Liver (tissue), 9 donors: Measurements from ENCODE around the gene DFFB. TPM values are rescaled to one million over a fixed set of nuclear protein-coding genes. Genes with fewer than 3 reads are reported as not detected.
"Not testable (repeated sequence)": the region's sequence is repeated elsewhere in the genome, so short reads cannot be mapped to it uniquely, and the experiment has no call there.

Experiments used
- DNase-seq: peaks from one replicate; pipeline ENCODE4 v3.0.0-alpha.2; 2017; ENCODE audit warnings: low spot score
- H3K27ac ChIP-seq, 2 donors: one replicate each; pipeline ENCODE4 v1.7.0; 2013; ENCODE audit warnings: inconsistent platforms in 2 of 2, low read length in 2 of 2, control low read depth in 1 of 2, low read depth in 1 of 2, mild to moderate bottlenecking in 1 of 2
- H3K27me3 ChIP-seq, 4 donors: one replicate each; pipeline versions ENCODE4 v1.6.1 to v1.7.0; 2013; ENCODE audit warnings: low read length in 3 of 4, inconsistent platforms in 1 of 4, mild to moderate bottlenecking in 1 of 4, moderate library complexity in 1 of 4; ENCODE audit not compliant: control insufficient read depth in 4 of 4, insufficient read depth in 4 of 4
- H3K36me3 ChIP-seq, 4 donors: one replicate each; pipeline versions ENCODE4 v1.6.1 to v1.7.0; 2013; ENCODE audit warnings: low read length in 3 of 4, mild to moderate bottlenecking in 3 of 4, low read depth in 1 of 4, moderate library complexity in 1 of 4; ENCODE audit not compliant: control insufficient read depth in 4 of 4, insufficient read depth in 3 of 4
- H3K4me1 ChIP-seq, 4 donors: one replicate each; pipeline versions ENCODE4 v1.6.1 to v1.7.0; 2013; ENCODE audit warnings: low read length in 3 of 4, mild to moderate bottlenecking in 3 of 4, moderate library complexity in 1 of 4; ENCODE audit not compliant: control insufficient read depth in 4 of 4, insufficient read depth in 4 of 4
- H3K4me3 ChIP-seq, 3 donors: one replicate each; pipeline versions ENCODE4 v1.6.1 to v1.7.0; 2013; ENCODE audit warnings: low read length in 3 of 3, control low read depth in 1 of 3, low read depth in 1 of 3, mild to moderate bottlenecking in 1 of 3
- H3K9ac ChIP-seq, 2 donors: one replicate each; pipeline ENCODE4 v1.7.0; 2013; ENCODE audit warnings: low read length in 2 of 2, mild to moderate bottlenecking in 2 of 2, moderate library complexity in 2 of 2, control low read depth in 1 of 2, low read depth in 1 of 2
- H3K9me3 ChIP-seq, 4 donors: one replicate each; pipeline versions ENCODE4 v1.6.1 to v1.7.0; 2013; ENCODE audit warnings: low read length in 3 of 4; ENCODE audit not compliant: control insufficient read depth in 4 of 4
- ATF3 ChIP-seq: IDR thresholded peaks from 2 replicates; pipeline ENCODE4 v1.6.1; 2016; ENCODE audit warnings: antibody characterized with exemption
- EGR1 ChIP-seq, 2 donors: IDR thresholded peaks; 2 replicates each; pipeline ENCODE4 v1.6.1; 2016 to 2018; ENCODE audit warnings: antibody characterized with exemption in 2 of 2, low read depth in 2 of 2
- FOXA1 ChIP-seq: IDR thresholded peaks from 2 replicates; pipeline ENCODE4 v1.6.1; 2016; ENCODE audit warnings: antibody characterized with exemption
- FOXA2 ChIP-seq: IDR thresholded peaks from 2 replicates; pipeline ENCODE4 v1.6.1; 2016; ENCODE audit warnings: antibody characterized with exemption
- GABPA ChIP-seq, 2 donors: IDR thresholded peaks in 1 of 2; conservative IDR thresholded peaks in 1 of 2; 2 replicates each; pipeline ENCODE4 v1.6.1; 2016; ENCODE audit warnings: antibody characterized with exemption in 2 of 2, mild to moderate bottlenecking in 1 of 2, moderate library complexity in 1 of 2
- HNF4A ChIP-seq, 2 donors: conservative IDR thresholded peaks; 2 replicates each; pipeline ENCODE4 v1.6.1; 2016; ENCODE audit warnings: antibody characterized with exemption in 2 of 2, mild to moderate bottlenecking in 2 of 2
- HNF4G ChIP-seq: IDR thresholded peaks from 2 replicates; pipeline ENCODE4 v1.6.1; 2016; ENCODE audit warnings: antibody characterized with exemption
- JUND ChIP-seq, 2 donors: IDR thresholded peaks; 2 replicates each; pipeline ENCODE4 v1.6.1; 2016; ENCODE audit warnings: antibody characterized with exemption in 2 of 2
- MAX ChIP-seq: IDR thresholded peaks from 2 replicates; pipeline ENCODE4 v1.6.1; 2016; ENCODE audit warnings: antibody characterized with exemption
- NR2F2 ChIP-seq: IDR thresholded peaks from 2 replicates; pipeline ENCODE4 v1.6.1; 2016; ENCODE audit warnings: antibody characterized with exemption
- RAD21 ChIP-seq, 2 donors: IDR thresholded peaks; 2 replicates each; pipeline ENCODE4 v1.6.1; 2016; ENCODE audit warnings: antibody characterized with exemption in 2 of 2, mild to moderate bottlenecking in 2 of 2
- RXRA ChIP-seq, 2 donors: IDR thresholded peaks; 2 replicates each; pipeline ENCODE4 v1.6.1; 2017 to 2018; ENCODE audit warnings: antibody characterized with exemption in 2 of 2, mild to moderate bottlenecking in 1 of 2
- SP1 ChIP-seq: IDR thresholded peaks from 2 replicates; pipeline ENCODE4 v1.6.1; 2018; ENCODE audit warnings: antibody characterized with exemption, mild to moderate bottlenecking
- TAF1 ChIP-seq: conservative IDR thresholded peaks from 2 replicates; pipeline ENCODE4 v1.6.1; 2016; ENCODE audit warnings: antibody characterized with exemption, mild to moderate bottlenecking
- YY1 ChIP-seq: IDR thresholded peaks from 2 replicates; pipeline ENCODE4 v1.6.1; 2016; ENCODE audit warnings: antibody characterized with exemption, mild to moderate bottlenecking
- WGBS: extraction: QIAGEN DNeasy Blood & Tissue Kit; methylation state at CpG from one replicate; pipeline ENCODE4 v1.1.7; 2013; 5-methylcytosine and 5-hydroxymethylcytosine counted together
- polyA plus RNA-seq, 2 donors: library from polyadenylated mRNA; stranded (reverse) in 1 of 2; unstranded in 1 of 2; fragments of 200-250 nt in 1 of 2; fragments of >200 nt in 1 of 2; fragmentation: Nextera tagmentation in 1 of 2; extraction: Ambion mirVana in 1 of 2; gene quantifications; one replicate each; pipeline versions ENCODE4 v1.2.1 to v1.2.3, GENCODE V29; 2013 to 2015
- total RNA-seq, 2 donors: library from RNA; depleted of rRNA; stranded (reverse); fragments of >200 nt; gene quantifications; one replicate each; pipeline ENCODE4 v1.2.3, GENCODE V29; 2014
- TF ChIP-seq, protein P1 (sequence below): IDR thresholded peaks from 2 replicates; pipeline ENCODE4 v1.6.1; 2016; ENCODE audit warnings: antibody characterized with exemption, mild to moderate bottlenecking
- TF ChIP-seq, protein P2 (sequence below): IDR thresholded peaks from 2 replicates; pipeline ENCODE4 v1.6.1; 2016; ENCODE audit warnings: antibody characterized with exemption
- TF ChIP-seq, protein P3 (sequence below): fragments of 150-350 bp; IDR thresholded peaks from 2 replicates; pipeline ENCODE4 v1.5.1; 2017; ENCODE audit warnings: improper control_type of control experiment, low read depth, low read length; ENCODE audit not compliant: missing input control
- donor health status: healthy.
- donor health status: healthy.
- donor health status: healthy.
- donor health status: healthy.
- donor health status: healthy.

The DFFB gene
- total and polyA plus RNA-seq, 4 donors, result 0.92 to 6.1 (median 2.9) TPM

DNA sequence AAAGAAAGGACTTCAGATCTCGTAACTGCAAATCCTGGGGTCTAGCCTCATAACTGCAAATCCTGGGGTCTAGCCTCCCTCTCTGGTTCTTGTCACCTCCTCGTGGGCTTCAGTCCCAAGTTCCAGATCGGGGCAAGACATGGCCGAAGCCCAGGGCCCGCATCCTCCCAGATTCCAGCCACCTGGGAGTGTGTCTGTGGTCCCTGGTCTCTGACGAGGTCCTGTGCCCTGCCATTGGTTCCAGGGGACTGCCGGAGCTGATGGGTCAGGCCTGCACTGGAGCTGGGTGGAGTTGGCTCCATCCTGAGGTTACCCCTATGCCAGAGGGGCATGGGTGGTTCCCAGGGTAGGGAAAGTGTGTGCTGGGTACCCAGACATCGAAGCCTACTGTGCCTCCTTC lies 60.5 kb downstream of the DFFB start (continued):
- TF ChIP-seq, protein P1, sequence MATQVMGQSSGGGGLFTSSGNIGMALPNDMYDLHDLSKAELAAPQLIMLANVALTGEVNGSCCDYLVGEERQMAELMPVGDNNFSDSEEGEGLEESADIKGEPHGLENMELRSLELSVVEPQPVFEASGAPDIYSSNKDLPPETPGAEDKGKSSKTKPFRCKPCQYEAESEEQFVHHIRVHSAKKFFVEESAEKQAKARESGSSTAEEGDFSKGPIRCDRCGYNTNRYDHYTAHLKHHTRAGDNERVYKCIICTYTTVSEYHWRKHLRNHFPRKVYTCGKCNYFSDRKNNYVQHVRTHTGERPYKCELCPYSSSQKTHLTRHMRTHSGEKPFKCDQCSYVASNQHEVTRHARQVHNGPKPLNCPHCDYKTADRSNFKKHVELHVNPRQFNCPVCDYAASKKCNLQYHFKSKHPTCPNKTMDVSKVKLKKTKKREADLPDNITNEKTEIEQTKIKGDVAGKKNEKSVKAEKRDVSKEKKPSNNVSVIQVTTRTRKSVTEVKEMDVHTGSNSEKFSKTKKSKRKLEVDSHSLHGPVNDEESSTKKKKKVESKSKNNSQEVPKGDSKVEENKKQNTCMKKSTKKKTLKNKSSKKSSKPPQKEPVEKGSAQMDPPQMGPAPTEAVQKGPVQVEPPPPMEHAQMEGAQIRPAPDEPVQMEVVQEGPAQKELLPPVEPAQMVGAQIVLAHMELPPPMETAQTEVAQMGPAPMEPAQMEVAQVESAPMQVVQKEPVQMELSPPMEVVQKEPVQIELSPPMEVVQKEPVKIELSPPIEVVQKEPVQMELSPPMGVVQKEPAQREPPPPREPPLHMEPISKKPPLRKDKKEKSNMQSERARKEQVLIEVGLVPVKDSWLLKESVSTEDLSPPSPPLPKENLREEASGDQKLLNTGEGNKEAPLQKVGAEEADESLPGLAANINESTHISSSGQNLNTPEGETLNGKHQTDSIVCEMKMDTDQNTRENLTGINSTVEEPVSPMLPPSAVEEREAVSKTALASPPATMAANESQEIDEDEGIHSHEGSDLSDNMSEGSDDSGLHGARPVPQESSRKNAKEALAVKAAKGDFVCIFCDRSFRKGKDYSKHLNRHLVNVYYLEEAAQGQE, result no peak
- no peak for TF ChIP-seq RXRA (IDR thresholded peaks at IDR 0.05)
- no peak for TF ChIP-seq FOXA1
- TF ChIP-seq JUND (IDR thresholded peaks at IDR 0.05), result no peak
- TF ChIP-seq ATF3, result no peak
- TF ChIP-seq EGR1 (IDR thresholded peaks at IDR 0.05; ENCODE audit: low read depth in 2 of 2), result no peak
- TF ChIP-seq FOXA2, result no peak
- no peak for TF ChIP-seq GABPA (IDR thresholded peaks at IDR 0.05 in 1 of 2, conservative IDR thresholded peaks at IDR 0.05 in 1 of 2)
- TF ChIP-seq SP1, result no peak
- no peak for TF ChIP-seq TAF1
- no peak for TF ChIP-seq NR2F2
- TF ChIP-seq HNF4G, result no peak
- no peak for TF ChIP-seq YY1

GRCh38 chr1:3918359-3918758 lies 61.1 kb downstream of the DFFB start:
- H3K4me1 ChIP-seq, H3K27ac ChIP-seq, H3K27me3 ChIP-seq, H3K4me3 ChIP-seq, DNase-seq, H3K9me3 ChIP-seq, H3K36me3 ChIP-seq, H3K9ac ChIP-seq: not testable (repeated sequence)
- WGBS, result 79% methylated on average over 6 of the region's 6 CpGs

- WGBS, result 80% methylated on average over 15 of the region's 15 CpGs
- Histone ChIP-seq H3K9ac (no peak overlapping the region), H3K4me1 (no peaks in the 10 kb centered on the region), H3K36me3 (no peaks in the 10 kb centered on the region), H3K27me3 (peaks cover 0 to 2% (median 0%) of the 10 kb centered on the region in 4 donors), H3K27ac (no peak overlapping the region), H3K4me3 (no peak overlapping the region), H3K9me3 (no peaks in the 10 kb centered on the region)
- no peak for TF ChIP-seq NR2F2
- TF ChIP-seq GABPA (IDR thresholded peaks at IDR 0.05 in 1 of 2, conservative IDR thresholded peaks at IDR 0.05 in 1 of 2), result no peak
- TF ChIP-seq, protein P1, result no peak
- TF ChIP-seq TAF1, result no peak
- TF ChIP-seq, protein P2, sequence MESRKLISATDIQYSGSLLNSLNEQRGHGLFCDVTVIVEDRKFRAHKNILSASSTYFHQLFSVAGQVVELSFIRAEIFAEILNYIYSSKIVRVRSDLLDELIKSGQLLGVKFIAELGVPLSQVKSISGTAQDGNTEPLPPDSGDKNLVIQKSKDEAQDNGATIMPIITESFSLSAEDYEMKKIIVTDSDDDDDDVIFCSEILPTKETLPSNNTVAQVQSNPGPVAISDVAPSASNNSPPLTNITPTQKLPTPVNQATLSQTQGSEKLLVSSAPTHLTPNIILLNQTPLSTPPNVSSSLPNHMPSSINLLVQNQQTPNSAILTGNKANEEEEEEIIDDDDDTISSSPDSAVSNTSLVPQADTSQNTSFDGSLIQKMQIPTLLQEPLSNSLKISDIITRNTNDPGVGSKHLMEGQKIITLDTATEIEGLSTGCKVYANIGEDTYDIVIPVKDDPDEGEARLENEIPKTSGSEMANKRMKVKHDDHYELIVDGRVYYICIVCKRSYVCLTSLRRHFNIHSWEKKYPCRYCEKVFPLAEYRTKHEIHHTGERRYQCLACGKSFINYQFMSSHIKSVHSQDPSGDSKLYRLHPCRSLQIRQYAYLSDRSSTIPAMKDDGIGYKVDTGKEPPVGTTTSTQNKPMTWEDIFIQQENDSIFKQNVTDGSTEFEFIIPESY, result no peak
- no peak for TF ChIP-seq HNF4A (conservative IDR thresholded peaks at IDR 0.05)
- TF ChIP-seq MAX, result no peak
- TF ChIP-seq ATF3, result no peak
- TF ChIP-seq SP1, result no peak
- TF ChIP-seq, protein P3, sequence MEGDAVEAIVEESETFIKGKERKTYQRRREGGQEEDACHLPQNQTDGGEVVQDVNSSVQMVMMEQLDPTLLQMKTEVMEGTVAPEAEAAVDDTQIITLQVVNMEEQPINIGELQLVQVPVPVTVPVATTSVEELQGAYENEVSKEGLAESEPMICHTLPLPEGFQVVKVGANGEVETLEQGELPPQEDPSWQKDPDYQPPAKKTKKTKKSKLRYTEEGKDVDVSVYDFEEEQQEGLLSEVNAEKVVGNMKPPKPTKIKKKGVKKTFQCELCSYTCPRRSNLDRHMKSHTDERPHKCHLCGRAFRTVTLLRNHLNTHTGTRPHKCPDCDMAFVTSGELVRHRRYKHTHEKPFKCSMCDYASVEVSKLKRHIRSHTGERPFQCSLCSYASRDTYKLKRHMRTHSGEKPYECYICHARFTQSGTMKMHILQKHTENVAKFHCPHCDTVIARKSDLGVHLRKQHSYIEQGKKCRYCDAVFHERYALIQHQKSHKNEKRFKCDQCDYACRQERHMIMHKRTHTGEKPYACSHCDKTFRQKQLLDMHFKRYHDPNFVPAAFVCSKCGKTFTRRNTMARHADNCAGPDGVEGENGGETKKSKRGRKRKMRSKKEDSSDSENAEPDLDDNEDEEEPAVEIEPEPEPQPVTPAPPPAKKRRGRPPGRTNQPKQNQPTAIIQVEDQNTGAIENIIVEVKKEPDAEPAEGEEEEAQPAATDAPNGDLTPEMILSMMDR, result no peak
- no peak for TF ChIP-seq RXRA (IDR thresholded peaks at IDR 0.05)
- TF ChIP-seq EGR1 (IDR thresholded peaks at IDR 0.05; ENCODE audit: low read depth in 2 of 2), result no peak
- no peak for TF ChIP-seq RAD21 (IDR thresholded peaks at IDR 0.05)
- no peak for TF ChIP-seq HNF4G
- no peak for TF ChIP-seq FOXA2
- TF ChIP-seq YY1, result no peak
- no peak for DNase-seq
These were observed 61.8 kb downstream of the DFFB start for GRCh38 chr1:3918966-3919611.
